HepG2 (cell line): Measurements from ENCODE around the gene FIZ1. TPM values are rescaled to one million over a fixed set of nuclear protein-coding genes. Genes with fewer than 3 reads are reported as not detected.

Source experiments
- CREB1 ChIP-seq, 2 experiments: fragments of 450-650 bp in 1 of 2; IDR thresholded peaks; 2 replicates each; pipeline ENCODE4 v1.6.1; 2016 to 2017; ENCODE audit warnings: control low read depth in 1 of 2, mild to moderate bottlenecking in 1 of 2, missing compliant biosample characterization in 1 of 2, missing genetic modification characterization in 1 of 2
- GZF1 ChIP-seq: sonication (generic); formaldehyde crosslinking; IDR thresholded peaks from 2 replicates; pipeline ENCODE4 v1.5.1; 2020; ENCODE audit warnings: mild to moderate bottlenecking, missing genetic modification reagents
- HNF4G ChIP-seq, 2 experiments: sonication (generic) in 1 of 2; formaldehyde crosslinking in 1 of 2; IDR thresholded peaks; 2 replicates each; pipeline versions ENCODE4 v1.4.0 to v1.6.1; 2011 to 2020; ENCODE audit warnings: borderline replicate concordance in 2 of 2, low read depth in 2 of 2, mild to moderate bottlenecking in 2 of 2, low read length in 1 of 2, missing genetic modification reagents in 1 of 2, moderate library complexity in 1 of 2
- NAIF1 ChIP-seq: sonication (generic); formaldehyde crosslinking; IDR thresholded peaks from 2 replicates; pipeline ENCODE4 v1.5.0; 2020; ENCODE audit warnings: mild to moderate bottlenecking, missing genetic modification reagents, borderline replicate concordance
- ZNF570 ChIP-seq: sonication (generic); formaldehyde crosslinking; IDR thresholded peaks from 2 replicates; pipeline ENCODE4 v1.4.0; 2020; ENCODE audit warnings: mild to moderate bottlenecking, missing genetic modification reagents, borderline replicate concordance
- ZNF616 ChIP-seq: sonication (generic); formaldehyde crosslinking; IDR thresholded peaks from 2 replicates; pipeline ENCODE4 v1.5.0; 2020; ENCODE audit warnings: low read depth, mild to moderate bottlenecking, missing genetic modification reagents
- polyA plus RNA-seq, 8 experiments: library from polyadenylated mRNA; depleted of rRNA in 3 of 8; stranded (reverse) in 7 of 8; unstranded in 1 of 8; fragments of >200 nt; fragmentation: Illumina TruSeq in 4 of 8; extraction: Trizol in 4 of 8; gene quantifications; 2 replicates each; pipeline versions ENCODE4 v1.2.1 to v1.2.3, GENCODE V29; 2011 to 2016; ENCODE audit warnings: low read depth in 4 of 8, missing spikeins in 1 of 8, mixed read lengths in 1 of 8; ENCODE audit not compliant: insufficient read depth in 1 of 8
- total RNA-seq, 5 experiments: library from RNA; depleted of rRNA; stranded (reverse); fragments of >200 nt; fragmentation: Illumina TruSeq; extraction: Trizol; gene quantifications; 2 replicates each; pipeline ENCODE4 v1.2.3, GENCODE V29; 2016; ENCODE audit warnings: low read depth in 1 of 5
- TF ChIP-seq, protein P1 (sequence below): sonication (generic); formaldehyde crosslinking; IDR thresholded peaks from 2 replicates; pipeline ENCODE4 v1.5.1; 2020; ENCODE audit warnings: mild to moderate bottlenecking, missing genetic modification reagents, borderline replicate concordance
- TF ChIP-seq, protein P2 (sequence below): sonication (generic); formaldehyde crosslinking; conservative IDR thresholded peaks from 2 replicates; pipeline ENCODE4 v1.4.0; 2020; ENCODE audit warnings: missing genetic modification reagents
- TF ChIP-seq, protein P3 (sequence below): sonication (generic); formaldehyde crosslinking; IDR thresholded peaks from 2 replicates; pipeline ENCODE4 v1.4.0; 2020; ENCODE audit warnings: missing genetic modification reagents, borderline replicate concordance
- TF ChIP-seq, protein P4 (sequence below): sonication (generic); formaldehyde crosslinking; IDR thresholded peaks from 2 replicates; pipeline ENCODE4 v1.4.0; 2020; ENCODE audit warnings: missing genetic modification reagents, borderline replicate concordance

Gene FIZ1
- total and polyA plus RNA-seq, 2 of the 13 experiments (the other 11 are each of a cell fraction or from before 2014, with no cell fraction given): 3.6 to 5.9 TPM

DNA sequence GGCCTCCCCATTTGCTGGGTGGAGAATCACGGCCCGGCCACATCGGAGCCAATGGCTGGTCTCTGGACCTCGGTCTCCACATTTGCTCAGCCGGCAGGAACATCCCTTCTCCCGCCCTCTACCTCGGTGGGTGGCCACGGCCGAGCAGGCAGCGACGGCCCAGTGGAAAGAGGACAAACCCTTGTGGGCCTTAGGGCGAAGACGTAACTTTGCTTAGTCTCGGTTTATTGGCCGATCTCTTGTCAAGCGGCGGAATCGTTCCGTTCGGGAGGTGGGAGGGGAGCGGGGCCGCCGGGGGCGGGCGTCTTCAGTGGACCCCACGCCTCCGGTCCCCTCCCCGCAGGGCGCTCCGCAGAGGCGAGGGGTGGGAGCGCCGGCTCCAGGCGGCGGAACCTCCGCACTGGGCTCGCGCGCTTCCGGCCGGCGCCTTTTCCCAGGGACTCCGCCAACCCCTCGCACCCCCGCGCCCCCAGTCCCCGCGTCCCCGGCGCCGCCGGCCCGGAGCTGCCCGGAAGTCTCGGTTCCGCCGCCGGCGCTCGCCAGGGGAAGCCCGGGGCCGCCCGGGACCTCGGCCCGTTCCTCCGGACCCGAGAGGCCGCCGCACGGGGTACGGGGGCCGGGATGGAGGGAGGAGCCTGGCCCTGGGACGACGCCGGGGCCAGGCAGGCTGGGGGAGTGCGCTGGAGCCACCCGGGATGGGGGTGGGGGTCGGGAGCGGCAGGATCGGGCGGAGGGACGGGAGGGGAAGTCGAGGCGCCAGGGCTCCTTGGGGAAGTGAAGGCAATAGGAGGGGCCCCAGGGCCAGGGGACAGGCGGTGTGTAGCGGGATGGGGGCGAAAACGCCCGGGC is 41.5 kb upstream of the FIZ1 start, which contains the start of gene ZNF580 (continued):
- TF ChIP-seq, protein P1, sequence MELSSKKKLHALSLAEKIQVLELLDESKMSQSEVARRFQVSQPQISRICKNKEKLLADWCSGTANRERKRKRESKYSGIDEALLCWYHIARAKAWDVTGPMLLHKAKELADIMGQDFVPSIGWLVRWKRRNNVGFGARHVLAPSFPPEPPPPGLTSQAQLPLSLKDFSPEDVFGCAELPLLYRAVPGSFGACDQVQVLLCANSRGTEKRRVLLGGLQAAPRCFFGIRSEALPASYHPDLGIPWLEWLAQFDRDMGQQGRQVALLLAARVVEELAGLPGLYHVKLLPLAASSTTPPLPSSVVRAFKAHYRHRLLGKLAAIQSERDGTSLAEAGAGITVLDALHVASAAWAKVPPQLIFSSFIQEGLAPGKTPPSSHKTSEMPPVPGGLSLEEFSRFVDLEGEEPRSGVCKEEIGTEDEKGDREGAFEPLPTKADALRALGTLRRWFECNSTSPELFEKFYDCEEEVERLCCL (CRISPR knock-in tag): no peak
- TF ChIP-seq, protein P2, sequence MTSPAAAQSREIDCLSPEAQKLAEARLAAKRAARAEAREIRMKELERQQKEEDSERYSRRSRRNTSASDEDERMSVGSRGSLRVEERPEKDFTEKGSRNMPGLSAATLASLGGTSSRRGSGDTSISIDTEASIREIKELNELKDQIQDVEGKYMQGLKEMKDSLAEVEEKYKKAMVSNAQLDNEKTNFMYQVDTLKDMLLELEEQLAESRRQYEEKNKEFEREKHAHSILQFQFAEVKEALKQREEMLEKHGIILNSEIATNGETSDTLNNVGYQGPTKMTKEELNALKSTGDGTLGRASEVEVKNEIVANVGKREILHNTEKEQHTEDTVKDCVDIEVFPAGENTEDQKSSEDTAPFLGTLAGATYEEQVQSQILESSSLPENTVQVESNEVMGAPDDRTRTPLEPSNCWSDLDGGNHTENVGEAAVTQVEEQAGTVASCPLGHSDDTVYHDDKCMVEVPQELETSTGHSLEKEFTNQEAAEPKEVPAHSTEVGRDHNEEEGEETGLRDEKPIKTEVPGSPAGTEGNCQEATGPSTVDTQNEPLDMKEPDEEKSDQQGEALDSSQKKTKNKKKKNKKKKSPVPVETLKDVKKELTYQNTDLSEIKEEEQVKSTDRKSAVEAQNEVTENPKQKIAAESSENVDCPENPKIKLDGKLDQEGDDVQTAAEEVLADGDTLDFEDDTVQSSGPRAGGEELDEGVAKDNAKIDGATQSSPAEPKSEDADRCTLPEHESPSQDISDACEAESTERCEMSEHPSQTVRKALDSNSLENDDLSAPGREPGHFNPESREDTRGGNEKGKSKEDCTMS: no peak
- TF ChIP-seq, protein P3, sequence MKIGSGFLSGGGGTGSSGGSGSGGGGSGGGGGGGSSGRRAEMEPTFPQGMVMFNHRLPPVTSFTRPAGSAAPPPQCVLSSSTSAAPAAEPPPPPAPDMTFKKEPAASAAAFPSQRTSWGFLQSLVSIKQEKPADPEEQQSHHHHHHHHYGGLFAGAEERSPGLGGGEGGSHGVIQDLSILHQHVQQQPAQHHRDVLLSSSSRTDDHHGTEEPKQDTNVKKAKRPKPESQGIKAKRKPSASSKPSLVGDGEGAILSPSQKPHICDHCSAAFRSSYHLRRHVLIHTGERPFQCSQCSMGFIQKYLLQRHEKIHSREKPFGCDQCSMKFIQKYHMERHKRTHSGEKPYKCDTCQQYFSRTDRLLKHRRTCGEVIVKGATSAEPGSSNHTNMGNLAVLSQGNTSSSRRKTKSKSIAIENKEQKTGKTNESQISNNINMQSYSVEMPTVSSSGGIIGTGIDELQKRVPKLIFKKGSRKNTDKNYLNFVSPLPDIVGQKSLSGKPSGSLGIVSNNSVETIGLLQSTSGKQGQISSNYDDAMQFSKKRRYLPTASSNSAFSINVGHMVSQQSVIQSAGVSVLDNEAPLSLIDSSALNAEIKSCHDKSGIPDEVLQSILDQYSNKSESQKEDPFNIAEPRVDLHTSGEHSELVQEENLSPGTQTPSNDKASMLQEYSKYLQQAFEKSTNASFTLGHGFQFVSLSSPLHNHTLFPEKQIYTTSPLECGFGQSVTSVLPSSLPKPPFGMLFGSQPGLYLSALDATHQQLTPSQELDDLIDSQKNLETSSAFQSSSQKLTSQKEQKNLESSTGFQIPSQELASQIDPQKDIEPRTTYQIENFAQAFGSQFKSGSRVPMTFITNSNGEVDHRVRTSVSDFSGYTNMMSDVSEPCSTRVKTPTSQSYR (CRISPR knock-in tag): no peak
- TF ChIP-seq ZNF570 (CRISPR knock-in tag): no peak
- TF ChIP-seq, protein P4, sequence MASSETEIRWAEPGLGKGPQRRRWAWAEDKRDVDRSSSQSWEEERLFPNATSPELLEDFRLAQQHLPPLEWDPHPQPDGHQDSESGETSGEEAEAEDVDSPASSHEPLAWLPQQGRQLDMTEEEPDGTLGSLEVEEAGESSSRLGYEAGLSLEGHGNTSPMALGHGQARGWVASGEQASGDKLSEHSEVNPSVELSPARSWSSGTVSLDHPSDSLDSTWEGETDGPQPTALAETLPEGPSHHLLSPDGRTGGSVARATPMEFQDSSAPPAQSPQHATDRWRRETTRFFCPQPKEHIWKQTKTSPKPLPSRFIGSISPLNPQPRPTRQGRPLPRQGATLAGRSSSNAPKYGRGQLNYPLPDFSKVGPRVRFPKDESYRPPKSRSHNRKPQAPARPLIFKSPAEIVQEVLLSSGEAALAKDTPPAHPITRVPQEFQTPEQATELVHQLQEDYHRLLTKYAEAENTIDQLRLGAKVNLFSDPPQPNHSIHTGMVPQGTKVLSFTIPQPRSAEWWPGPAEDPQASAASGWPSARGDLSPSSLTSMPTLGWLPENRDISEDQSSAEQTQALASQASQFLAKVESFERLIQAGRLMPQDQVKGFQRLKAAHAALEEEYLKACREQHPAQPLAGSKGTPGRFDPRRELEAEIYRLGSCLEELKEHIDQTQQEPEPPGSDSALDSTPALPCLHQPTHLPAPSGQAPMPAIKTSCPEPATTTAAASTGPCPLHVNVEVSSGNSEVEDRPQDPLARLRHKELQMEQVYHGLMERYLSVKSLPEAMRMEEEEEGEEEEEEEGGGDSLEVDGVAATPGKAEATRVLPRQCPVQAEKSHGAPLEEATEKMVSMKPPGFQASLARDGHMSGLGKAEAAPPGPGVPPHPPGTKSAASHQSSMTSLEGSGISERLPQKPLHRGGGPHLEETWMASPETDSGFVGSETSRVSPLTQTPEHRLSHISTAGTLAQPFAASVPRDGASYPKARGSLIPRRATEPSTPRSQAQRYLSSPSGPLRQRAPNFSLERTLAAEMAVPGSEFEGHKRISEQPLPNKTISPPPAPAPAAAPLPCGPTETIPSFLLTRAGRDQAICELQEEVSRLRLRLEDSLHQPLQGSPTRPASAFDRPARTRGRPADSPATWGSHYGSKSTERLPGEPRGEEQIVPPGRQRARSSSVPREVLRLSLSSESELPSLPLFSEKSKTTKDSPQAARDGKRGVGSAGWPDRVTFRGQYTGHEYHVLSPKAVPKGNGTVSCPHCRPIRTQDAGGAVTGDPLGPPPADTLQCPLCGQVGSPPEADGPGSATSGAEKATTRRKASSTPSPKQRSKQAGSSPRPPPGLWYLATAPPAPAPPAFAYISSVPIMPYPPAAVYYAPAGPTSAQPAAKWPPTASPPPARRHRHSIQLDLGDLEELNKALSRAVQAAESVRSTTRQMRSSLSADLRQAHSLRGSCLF (CRISPR knock-in tag): no peak
- TF ChIP-seq NAIF1 (CRISPR knock-in tag): no peak
- TF ChIP-seq CREB1 (IDR thresholded peaks at IDR 0.05): no peak
- TF ChIP-seq CREB1 (CRISPR knock-in tag; IDR thresholded peaks at IDR 0.05): no peak
- no peak; the same call in 1 of the 2 replicates for TF ChIP-seq HNF4G (IDR thresholded peaks at IDR 0.05; ENCODE audit: borderline replicate concordance, low read depth, low read length)
- no peak for TF ChIP-seq HNF4G (CRISPR knock-in tag; IDR thresholded peaks at IDR 0.05; ENCODE audit: borderline replicate concordance, low read depth)
- no peak for TF ChIP-seq ZNF616
- 0 out of 2 replicates have a peak, but pooled peaks have one; percentile 20 for TF ChIP-seq GZF1 (CRISPR knock-in tag)
